HG03060 (cell line): ENCODE results near the gene GCKR.

Experiments used
- ATAC-seq: cut with Tn5 transposase; IDR thresholded peaks from one replicate; pipeline ENCODE4 v1.9.1; 2021; ENCODE audit warnings: low read depth, moderate number of reproducible peaks; ENCODE audit not compliant: unreplicated experiment

Gene GCKR

GRCh38 chr2:27571197-27571596 lies 74.6 kb downstream of the GCKR start:
- ATAC-seq: no peak

- ATAC-seq: no peak
Observed at GRCh38 chr2:27571681-27572080, 75.0 kb downstream of the GCKR start.

- no peak for ATAC-seq
Observed at GRCh38 chr2:27572439-27572838, 75.8 kb downstream of the GCKR start.

GRCh38 chr2:27572998-27573429 lies 76.4 kb downstream of the GCKR start:
- ATAC-seq: no peak
